ENCODE measurements around the gene GLYAT.

Gene GLYAT

DNA sequence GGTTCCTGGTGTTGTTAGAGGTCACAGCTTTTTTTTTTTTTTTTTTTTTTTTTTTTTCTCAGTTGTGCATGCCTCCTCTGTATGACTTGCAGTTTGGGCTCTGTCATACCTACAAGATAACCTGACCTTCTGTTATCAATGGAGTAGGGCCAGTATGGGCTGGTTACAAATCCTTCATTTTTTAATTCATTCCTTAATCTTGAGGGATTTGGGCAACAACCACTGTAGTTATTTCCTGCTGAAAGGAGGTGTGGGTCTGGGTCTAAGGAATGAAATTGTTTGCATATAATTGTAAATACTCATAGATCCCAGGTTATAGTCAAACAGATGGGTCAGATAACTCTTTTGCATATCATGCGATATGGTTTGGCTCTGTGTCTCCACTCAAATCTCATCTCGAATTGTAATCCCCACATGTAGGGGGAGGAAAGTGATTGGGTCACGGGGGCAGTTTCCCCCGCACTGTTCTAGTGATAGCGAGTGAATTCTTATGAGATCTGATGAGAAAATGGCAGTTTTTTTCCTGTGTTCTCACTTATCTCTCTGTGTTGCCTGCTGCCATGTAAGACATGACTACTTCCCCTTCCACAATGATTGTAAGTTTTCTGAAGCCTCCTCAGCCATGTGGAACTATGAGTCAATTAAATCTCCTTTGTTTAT lies 14.1 kb upstream of the GLYAT start:
- TF ChIP-seq, protein P1, sequence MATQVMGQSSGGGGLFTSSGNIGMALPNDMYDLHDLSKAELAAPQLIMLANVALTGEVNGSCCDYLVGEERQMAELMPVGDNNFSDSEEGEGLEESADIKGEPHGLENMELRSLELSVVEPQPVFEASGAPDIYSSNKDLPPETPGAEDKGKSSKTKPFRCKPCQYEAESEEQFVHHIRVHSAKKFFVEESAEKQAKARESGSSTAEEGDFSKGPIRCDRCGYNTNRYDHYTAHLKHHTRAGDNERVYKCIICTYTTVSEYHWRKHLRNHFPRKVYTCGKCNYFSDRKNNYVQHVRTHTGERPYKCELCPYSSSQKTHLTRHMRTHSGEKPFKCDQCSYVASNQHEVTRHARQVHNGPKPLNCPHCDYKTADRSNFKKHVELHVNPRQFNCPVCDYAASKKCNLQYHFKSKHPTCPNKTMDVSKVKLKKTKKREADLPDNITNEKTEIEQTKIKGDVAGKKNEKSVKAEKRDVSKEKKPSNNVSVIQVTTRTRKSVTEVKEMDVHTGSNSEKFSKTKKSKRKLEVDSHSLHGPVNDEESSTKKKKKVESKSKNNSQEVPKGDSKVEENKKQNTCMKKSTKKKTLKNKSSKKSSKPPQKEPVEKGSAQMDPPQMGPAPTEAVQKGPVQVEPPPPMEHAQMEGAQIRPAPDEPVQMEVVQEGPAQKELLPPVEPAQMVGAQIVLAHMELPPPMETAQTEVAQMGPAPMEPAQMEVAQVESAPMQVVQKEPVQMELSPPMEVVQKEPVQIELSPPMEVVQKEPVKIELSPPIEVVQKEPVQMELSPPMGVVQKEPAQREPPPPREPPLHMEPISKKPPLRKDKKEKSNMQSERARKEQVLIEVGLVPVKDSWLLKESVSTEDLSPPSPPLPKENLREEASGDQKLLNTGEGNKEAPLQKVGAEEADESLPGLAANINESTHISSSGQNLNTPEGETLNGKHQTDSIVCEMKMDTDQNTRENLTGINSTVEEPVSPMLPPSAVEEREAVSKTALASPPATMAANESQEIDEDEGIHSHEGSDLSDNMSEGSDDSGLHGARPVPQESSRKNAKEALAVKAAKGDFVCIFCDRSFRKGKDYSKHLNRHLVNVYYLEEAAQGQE (IDR thresholded peaks at IDR 0.05; ENCODE audit: insufficient replicate concordance, low read depth), result no peak
- TF ChIP-seq SPI1 (IDR thresholded peaks at IDR 0.05; ENCODE audit: borderline replicate concordance, low read depth) (no peak), POLR2AphosphoS5 (IDR thresholded peaks at IDR 0.05; ENCODE audit: low read depth) (no peak), GABPA (IDR thresholded peaks at IDR 0.05; ENCODE audit: low read depth) (no peak)
- TF ChIP-seq, protein P2, sequence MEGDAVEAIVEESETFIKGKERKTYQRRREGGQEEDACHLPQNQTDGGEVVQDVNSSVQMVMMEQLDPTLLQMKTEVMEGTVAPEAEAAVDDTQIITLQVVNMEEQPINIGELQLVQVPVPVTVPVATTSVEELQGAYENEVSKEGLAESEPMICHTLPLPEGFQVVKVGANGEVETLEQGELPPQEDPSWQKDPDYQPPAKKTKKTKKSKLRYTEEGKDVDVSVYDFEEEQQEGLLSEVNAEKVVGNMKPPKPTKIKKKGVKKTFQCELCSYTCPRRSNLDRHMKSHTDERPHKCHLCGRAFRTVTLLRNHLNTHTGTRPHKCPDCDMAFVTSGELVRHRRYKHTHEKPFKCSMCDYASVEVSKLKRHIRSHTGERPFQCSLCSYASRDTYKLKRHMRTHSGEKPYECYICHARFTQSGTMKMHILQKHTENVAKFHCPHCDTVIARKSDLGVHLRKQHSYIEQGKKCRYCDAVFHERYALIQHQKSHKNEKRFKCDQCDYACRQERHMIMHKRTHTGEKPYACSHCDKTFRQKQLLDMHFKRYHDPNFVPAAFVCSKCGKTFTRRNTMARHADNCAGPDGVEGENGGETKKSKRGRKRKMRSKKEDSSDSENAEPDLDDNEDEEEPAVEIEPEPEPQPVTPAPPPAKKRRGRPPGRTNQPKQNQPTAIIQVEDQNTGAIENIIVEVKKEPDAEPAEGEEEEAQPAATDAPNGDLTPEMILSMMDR (IDR thresholded peaks at IDR 0.05; ENCODE audit: insufficient read depth, low read length), result no peak
- no peak overlapping the region for H3K4me3 ChIP-seq (replicated peaks; ENCODE audit: insufficient read depth, low read length)
- no peak for DNase-seq (ENCODE audit: low read depth in 1 of 2, low spot score in 1 of 2)
- H3K27ac ChIP-seq (replicated peaks), result 0 out of 2 replicates have a peak overlapping the region, but pooled peaks have one; percentile 5
- H3K27me3 ChIP-seq (ENCODE audit: insufficient read depth, poor library complexity, severe bottlenecking), result no peaks in the 10 kb centered on the region

DNA sequence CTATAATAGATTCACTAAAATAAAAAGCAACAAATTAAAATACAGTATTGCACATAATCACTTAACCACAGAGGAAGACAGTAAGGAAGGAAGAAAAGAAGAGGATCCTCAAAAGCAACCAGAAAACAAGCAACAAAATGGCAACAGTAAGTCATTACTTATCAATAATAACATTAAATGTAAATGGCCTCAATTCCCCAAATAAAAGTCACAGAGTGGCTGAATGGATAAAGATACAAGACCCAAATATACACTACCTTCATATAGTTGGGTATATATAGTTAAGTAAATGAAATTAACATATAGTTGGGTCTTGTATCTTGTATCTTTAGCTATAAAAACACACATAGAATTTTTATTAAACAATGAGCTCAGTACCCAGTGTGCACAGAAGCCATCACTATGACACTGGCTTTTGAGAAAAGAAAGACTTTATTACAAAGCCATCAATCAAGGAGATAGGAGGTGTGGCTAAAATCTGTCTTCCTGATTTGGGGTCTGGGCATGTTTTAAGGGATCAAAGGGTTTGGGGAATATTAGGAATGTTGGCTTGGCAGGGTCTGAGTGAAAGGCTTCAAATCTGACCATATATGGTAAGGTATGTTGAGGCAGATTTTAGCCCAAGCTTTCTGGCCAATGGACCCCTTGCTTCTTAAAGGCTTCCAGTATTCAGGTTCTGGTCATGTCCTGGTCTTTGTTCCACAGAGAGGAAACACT lies 13.4 kb upstream of the GLYAT start:
- no peaks in the 10 kb centered on the region for H3K27me3 ChIP-seq (ENCODE audit: insufficient read depth, poor library complexity, severe bottlenecking)
- no peak overlapping the region for H3K27ac ChIP-seq (replicated peaks)
- TF ChIP-seq, protein P2 (IDR thresholded peaks at IDR 0.05; ENCODE audit: insufficient read depth, low read length), result no peak
- TF ChIP-seq GABPA (IDR thresholded peaks at IDR 0.05; ENCODE audit: low read depth) (no peak), POLR2AphosphoS5 (IDR thresholded peaks at IDR 0.05; ENCODE audit: low read depth) (no peak), SPI1 (IDR thresholded peaks at IDR 0.05; ENCODE audit: borderline replicate concordance, low read depth) (no peak)
- TF ChIP-seq, protein P1 (IDR thresholded peaks at IDR 0.05; ENCODE audit: insufficient replicate concordance, low read depth), result no peak
- H3K4me3 ChIP-seq (replicated peaks; ENCODE audit: insufficient read depth, low read length), result no peak overlapping the region
- no peak for DNase-seq (ENCODE audit: low read depth in 1 of 2, low spot score in 1 of 2)

DNA sequence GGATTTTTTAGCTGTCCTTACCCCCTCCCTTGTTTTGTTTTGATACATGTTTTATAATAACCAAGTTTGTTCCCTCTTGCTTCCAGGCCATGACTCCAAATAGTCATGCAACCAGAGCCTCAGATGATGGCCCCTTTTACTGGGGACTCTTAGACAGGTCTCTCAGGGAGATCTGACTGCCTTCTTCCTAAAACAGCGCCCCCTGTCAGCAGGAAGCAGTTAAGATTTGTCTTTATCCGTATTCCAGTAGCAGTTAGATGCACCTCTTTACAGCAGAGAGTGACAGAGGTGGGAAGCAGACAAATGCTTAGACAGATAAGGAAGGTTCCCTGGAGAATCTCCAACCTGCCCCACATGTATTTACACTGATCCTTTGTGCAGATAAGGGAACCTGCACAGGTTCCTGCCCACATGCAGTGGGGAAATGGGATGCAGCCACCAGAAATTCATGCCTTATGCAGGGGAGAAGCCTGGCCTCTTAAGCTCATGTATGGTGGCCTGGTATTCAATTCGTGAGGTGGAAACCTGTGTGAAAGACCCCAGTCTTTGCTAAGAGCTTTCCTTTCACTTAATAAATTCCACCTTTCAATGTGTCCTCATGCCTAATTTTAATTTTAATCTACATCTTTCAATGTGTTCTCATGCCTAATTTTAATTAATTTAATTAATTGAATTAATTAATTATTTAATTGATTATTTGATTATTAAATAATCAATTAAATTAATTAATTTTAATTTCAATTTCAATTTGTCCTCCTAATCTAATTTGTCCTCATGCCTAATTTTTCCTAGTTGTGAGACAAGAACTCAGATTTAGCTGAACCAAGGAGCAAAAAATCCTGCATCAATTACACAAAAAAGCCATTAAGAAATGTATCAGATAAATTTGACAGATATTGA lies 11.5 kb upstream of the GLYAT start:
- no peaks in the 10 kb centered on the region for H3K27me3 ChIP-seq (ENCODE audit: insufficient read depth, poor library complexity, severe bottlenecking)
- no peak overlapping the region for H3K27ac ChIP-seq (replicated peaks)
- TF ChIP-seq POLR2AphosphoS5 (IDR thresholded peaks at IDR 0.05; ENCODE audit: low read depth), result no peak
- TF ChIP-seq GABPA (IDR thresholded peaks at IDR 0.05; ENCODE audit: low read depth), result no peak
- TF ChIP-seq SPI1 (IDR thresholded peaks at IDR 0.05; ENCODE audit: borderline replicate concordance, low read depth), result no peak
- TF ChIP-seq, protein P1 (IDR thresholded peaks at IDR 0.05; ENCODE audit: insufficient replicate concordance, low read depth), result no peak
- TF ChIP-seq, protein P2 (IDR thresholded peaks at IDR 0.05; ENCODE audit: insufficient read depth, low read length), result no peak
- DNase-seq (ENCODE audit: low read depth in 1 of 2, low spot score in 1 of 2), result no peak
- no peak overlapping the region for H3K4me3 ChIP-seq (replicated peaks; ENCODE audit: insufficient read depth, low read length)
